Dermis blood vessel endothelial cell (primary cell): Measurements from ENCODE around the gene ZMIZ1. TPM values are rescaled to one million over a fixed set of nuclear protein-coding genes. Genes with fewer than 3 reads are reported as not detected.
"Not testable (repeated sequence)": the region's sequence is repeated elsewhere in the genome, so short reads cannot be mapped to it uniquely, and the experiment has no call there.

Experiments
- DNase-seq: peaks from one replicate; pipeline ENCODE4 v3.0.0; 2010
- total RNA-seq: library from RNA; depleted of rRNA; stranded (reverse); fragments of >200 nt; gene quantifications from 2 replicates; pipeline ENCODE4 v1.2.3, GENCODE V29; 2014

ZMIZ1 gene
- total RNA-seq, 1 donor from 2014 or later, result 18.2 TPM

DNA sequence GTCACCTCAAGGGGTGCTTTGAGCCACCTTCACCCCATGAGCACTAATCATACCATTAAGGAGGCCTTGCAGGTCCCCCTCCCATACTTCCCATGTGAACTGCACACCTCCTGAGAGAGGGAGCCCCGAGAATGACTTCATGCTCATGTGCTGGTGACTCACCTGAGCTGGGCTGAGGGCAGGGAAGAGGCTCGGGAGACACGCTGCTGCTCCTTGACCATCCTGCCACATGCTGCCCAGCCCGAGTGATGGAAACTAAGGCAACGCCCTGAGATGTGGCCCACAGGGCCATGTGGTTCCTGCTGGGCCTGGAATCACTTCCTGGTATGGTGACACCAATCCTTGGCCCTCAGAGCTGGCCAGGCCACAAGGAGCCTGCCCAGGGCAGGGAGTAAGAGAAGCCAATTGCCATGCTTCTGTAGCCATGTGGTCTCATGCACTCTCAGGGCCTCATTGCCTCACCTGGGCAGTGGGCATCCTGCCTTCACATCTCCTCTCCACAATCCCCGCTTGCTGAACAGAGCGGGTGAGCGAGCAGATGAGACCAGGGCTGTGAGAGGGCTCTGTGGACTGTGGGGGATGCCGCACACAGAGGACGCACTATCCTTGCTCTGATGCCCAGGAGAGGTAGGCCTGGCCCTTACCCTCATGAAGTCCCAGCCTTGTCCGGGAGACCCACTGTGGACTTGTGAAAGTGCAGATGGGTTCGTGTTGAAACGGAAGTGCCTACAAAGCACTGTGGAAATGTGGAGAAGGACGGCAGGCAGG is 260.2 kb downstream of the ZMIZ1 start:
- no peak for DNase-seq

DNA sequence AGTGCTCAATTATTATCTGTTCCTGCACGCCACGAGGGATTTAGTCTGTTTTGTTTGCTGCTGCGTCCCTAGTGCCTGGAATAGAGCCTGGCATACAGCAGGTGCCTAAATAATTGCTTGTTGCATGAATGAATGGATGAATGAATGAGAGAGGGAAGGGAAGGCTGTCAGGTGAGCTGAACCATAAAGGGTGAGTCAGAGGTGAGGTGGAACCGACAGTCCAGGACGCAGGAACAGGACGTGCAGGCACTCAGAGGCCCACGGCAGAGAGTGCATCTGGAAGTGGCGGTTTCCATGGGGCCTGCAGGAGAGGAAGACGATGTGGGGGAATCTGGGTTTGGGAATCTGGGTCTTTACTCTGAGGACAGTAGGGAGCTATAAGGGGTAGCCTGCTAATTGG is 260.8 kb downstream of the ZMIZ1 start:
- DNase-seq, result no peak

DNA sequence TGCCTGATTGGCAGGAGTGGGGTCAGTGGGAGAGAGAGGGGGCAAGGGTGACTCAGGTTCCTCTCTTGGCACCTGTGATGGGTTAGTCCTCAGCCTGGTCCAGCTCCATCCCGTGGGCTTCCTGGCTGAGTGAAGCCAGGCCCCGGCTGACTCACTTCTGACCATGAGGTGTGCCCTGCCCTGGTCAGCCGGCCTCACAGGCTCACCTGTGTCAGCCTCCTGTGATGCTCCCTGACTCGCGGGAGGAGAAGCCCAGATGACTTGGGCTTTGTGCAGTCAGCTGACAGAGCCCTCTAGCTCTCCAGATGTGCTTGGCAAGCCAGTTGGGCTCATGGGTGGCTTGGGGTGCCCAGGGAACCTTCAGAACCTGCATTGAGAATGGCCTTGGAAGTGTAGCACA is 262.5 kb downstream of the ZMIZ1 start:
- no peak for DNase-seq

DNA sequence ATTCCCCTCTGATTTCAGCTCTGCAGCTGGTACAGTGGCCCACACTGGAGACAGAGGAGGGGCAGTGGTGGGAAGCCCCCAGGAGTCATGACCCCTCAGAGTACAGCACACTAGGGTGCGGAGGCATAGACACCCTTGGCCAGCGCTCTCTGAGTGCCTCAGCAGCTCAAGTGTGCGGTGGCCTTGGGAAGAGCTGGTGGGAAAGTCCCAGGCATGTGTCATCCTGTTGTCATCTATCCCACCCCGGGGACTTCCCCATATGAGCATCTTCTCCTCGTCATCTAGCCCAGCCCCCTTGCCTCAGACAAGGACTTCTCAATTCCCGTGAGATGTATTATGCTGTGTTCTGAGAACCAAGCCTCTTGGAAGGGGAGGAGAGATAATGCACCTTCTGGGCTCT is 262.9 kb downstream of the ZMIZ1 start:
- DNase-seq, result peak; percentile 40

DNA sequence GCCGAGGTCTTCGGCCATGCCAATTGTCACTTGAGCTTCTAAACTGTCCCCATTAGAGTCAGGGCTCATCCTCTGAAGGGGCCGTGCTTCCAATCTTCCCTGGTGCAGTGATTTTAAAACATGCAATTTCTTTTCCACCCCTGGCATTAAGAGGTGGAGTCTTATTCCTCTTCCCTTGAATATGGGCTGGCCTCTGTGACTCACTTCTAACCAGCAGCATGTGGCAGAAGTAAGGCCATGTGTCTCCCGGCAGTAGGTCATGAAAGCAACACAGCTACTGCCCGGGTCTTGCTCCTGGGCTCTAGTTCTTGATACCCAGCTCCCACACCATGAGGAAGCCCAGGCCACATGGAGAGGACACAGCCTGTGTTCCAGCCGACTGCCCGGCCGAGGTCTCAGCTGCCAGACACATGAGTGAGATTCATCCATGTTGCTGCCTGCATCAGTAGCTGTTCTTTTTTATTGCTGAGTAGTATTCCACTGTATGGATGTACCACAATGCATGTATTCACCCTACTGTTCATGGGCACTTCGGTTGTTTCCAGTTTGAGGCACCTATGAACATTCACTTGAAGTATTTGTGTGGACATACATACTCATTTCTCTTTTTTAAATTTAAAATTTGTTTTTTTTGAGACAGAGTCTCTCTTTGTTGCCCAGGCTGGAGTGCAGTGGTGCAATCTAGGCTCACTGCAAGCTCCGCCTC is 264.0 kb downstream of the ZMIZ1 start:
- DNase-seq, result not testable (repeated sequence)

DNA sequence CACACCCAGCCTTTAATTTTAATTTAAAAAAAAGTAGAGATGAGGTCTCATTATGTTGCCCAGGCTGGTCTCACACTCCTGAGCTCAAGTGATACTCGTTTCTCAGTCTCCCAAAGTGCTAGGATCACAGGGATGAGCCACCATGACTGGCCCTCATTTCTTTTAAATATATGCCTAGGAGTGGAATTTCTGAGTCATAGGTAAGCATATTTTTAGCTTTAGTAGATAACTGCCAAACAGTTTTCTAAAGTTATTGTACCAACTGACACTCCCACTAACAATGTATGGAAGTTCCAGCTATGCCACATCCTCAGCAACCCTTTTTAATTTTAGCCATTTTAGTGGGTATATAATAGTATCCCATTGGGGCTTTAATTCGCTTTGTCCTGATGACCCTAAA is 264.7 kb downstream of the ZMIZ1 start:
- DNase-seq, result no peak

DNA sequence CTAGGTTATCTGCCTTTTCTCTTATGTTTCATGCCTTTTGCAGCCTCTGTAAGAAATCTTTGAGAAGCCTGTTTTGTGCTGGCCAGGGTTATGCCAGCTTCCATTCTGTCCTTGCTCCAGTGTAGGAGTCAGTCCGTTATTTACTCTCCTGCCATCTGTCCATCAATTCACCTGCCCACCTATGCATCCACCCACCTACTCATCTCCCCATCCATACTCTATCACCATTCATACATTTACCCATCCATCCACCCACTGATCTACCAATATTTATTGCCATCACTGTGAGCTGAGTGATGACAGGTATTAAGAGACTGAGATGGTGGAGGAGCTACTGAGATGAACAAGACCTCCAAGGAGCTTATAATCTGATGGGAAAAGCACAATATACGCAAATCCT is 265.8 kb downstream of the ZMIZ1 start:
- DNase-seq, result no peak

DNA sequence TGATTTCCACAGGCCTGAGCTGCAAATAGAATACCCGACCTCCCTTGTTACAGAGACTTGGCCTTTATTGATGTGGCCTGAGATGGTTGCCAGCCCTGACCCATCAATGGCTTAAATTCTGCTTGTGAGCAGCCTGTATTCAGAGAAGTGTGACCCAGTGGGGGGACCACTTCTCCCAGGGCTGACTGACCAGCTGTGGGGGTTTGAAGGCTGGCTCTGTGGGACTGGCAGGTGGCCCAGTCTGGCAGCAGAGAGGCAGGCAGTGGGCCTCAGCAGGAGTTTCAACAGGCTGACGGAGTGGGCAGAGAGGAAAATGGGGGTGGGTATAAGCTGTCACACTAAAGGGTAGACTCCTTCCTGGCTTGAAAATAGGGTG is 266.3 kb downstream of the ZMIZ1 start:
- no peak for DNase-seq

DNA sequence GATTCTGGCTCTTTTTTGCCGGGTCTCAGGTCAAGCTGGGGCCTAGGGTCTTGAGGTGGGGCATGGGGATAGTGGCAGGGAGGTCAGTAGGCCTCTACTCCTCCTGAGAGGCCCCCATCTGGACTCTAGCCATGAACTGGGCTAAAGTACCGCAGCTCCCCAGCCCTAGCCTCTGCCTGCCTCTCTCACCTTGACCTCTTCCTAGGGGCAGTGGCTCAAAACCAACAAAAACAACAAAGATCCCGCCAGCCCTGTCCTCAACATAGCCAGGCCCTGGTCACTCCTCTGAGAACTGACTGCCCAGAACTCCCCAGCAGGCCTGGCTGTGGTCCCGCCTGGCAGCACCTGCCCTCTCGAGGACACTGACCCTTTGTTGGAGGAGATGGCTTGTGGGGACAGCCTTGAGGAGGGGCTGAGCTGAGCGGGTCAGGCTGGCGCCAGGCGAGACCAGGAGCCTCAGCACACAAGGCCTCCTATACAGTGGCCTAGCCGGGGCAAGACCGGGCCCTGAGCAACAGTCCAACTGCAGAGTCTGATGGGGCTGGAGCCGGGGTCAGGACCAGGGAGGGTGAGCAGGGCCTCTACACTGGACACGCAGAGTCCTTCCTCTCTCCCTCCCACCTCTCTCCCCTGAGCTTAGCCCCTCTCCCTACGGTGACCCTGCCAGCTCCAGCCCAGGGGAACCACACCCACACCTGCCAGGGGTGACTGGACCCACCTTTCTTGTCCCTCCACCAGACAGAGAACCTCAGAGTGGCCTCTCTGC is 266.9 kb downstream of the ZMIZ1 start:
- no peak for DNase-seq

DNA sequence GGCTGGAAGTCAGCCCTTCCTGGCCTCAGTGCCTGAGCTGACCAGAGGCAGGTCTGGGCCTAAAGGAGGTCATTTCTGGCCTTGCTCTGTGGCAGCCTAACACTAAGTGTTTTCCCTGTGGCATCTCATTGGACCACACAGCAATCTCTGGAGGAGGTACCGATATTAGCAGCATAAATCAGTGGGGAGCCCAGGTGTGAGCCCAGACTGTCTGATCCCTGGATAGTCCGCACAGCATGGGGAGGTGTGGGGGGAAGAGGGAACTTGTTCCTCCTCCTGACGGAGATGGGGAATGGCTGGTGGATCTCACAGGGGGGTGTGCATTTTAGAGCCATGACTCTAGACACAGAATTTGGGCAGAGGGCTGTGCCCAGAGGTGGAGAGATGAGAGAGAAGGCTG is 267.5 kb downstream of the ZMIZ1 start:
- no peak for DNase-seq

DNA sequence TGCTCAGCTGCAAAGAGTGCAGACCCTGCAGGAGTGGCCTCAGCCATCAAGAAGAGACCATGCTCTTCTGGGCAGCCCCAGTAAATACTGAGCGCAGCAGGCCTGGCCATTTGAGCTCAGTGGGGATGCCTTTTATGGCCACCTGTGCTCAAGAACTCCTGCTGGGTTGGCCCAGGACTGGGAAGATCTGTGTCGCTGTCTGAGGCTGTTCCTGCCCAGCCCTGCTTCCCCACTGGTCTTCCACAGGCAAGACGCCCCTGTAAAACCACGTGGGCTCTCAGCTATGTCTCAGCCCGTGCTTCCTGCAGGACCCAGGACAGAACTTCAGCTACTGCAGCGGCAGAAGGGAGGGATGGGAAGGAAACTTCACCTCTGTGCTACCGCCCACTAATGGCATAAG is 268.0 kb downstream of the ZMIZ1 start:
- no peak for DNase-seq

DNA sequence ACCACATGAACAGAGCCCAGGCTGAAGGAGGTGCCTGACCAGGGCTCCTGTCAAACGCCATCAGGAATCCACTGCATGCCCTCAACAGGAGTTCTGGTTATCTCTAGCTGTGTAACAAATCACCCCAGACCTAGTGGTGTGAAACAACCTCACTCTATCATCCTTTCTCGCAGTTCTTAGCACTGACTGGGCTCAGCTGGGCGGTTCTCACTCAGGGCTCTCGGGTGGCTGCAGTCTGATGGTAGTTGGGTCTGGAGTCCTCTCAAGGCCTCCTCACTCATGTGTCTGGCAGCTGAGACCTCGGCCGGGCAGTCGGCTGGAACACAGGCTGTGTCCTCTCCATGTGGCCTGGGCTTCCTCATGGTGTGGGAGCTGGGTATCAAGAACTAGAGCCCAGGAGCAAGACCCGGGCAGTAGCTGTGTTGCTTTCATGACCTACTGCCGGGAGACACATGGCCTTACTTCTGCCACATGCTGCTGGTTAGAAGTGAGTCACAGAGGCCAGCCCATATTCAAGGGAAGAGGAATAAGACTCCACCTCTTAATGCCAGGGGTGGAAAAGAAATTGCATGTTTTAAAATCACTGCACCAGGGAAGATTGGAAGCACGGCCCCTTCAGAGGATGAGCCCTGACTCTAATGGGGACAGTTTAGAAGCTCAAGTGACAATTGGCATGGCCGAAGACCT is 269.2 kb downstream of the ZMIZ1 start:
- DNase-seq, result not testable (repeated sequence)

DNA sequence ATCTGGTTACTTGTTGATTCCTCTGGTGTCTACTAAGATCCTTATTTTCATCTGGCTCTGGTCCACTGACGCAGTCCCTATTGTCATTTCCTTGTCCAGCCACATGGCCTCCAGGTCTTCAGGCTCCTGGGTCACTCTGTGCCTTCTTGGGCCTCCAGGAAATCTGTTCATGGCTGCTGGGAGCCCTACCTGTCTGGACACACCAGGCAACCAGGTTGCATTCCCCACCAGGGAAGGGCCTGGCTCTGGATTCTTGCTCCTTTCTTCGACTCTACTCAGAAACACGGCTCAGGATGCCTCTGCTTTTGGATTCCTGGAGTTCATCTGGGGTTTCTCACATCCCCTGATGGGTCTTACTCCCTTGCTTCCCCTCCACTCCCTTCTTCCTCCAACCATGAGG is 270.5 kb downstream of the ZMIZ1 start:
- DNase-seq, result no peak

DNA sequence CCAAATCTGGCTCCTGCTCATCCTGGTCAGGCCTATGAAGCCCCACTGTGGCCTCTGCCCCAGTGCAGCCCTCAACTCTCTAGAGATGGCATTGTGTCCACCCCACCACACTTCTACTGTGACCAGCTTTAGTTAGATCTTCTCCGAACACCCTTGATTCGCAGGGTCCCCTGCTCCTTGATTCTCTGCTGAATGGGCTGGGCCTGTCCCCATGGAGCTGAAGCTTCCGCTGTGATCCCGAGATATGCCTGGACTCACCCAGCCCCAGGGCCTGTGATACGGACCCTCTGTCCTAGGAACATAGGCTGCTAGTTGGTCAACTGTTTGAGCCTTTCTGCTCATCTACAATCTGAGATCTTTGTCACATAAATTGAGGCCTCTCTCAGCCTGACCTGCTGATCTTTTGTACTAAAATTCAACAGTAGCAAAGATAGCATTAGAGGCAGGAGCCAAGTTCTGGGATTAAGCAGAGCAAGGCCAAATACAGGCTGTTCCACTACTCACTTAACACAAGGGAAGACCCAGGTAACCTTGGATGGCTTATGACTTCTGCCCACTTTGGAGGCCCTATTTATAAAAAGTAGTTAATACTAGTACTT is 272.0 kb downstream of the ZMIZ1 start:
- no peak for DNase-seq

DNA sequence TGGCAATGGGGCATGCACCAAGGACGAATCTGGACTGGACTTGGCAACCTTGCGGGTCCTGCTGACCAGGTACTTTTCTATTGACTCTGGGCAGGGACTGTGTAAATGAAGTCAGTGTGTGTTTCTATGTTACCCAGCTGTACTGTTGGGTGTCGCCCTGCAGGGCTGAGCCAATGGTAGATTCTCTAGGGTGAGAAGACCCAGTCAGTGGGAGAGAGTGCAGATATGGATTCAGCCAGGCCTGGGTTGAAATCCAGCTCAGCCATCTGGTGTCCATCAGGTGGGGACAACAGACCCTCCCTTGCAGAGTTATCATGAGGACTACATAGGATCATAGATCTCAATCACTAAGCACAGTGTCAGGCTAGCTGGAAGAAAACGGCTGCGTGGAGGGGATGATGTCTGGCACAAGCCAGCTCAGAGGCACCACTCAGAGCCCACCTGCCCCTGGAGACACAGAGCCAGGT is 273.6 kb downstream of the ZMIZ1 start:
- no peak for DNase-seq

DNA sequence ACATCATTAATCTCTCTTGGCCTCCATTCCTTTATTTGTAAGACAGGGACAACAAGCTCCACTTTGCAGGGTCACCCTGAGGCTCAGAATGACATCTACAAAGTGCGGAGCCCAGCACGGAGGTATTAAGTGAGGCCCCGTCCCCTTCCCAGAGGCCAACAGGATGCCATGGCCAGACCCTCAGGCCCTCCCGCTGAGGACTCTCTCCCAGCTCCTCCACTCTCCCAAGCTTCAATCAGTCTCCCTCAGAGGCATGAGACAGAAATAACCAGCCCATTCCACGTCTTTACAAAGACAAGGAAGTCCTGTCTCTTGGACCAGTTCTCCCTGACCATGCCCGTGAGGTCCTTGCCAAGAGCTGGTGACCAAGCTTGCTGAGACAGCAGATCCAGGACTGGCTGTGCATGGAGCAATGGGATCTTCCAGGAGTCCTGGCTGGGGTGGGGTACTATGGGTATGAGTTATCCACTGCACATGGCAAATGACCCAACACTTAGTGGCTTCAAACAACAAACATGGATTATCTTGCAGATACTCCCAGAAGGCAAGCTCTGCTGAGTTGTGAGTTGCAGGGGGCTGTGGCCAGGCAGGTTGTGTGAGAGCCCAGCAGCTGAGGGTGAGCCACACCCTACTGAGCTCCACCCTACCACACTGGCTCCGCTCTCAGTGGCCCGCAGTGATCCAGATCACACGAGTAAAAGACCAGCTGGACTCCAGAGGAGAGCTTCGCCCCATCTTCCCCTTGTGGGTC is 274.2 kb downstream of the ZMIZ1 start:
- DNase-seq, result no peak

DNA sequence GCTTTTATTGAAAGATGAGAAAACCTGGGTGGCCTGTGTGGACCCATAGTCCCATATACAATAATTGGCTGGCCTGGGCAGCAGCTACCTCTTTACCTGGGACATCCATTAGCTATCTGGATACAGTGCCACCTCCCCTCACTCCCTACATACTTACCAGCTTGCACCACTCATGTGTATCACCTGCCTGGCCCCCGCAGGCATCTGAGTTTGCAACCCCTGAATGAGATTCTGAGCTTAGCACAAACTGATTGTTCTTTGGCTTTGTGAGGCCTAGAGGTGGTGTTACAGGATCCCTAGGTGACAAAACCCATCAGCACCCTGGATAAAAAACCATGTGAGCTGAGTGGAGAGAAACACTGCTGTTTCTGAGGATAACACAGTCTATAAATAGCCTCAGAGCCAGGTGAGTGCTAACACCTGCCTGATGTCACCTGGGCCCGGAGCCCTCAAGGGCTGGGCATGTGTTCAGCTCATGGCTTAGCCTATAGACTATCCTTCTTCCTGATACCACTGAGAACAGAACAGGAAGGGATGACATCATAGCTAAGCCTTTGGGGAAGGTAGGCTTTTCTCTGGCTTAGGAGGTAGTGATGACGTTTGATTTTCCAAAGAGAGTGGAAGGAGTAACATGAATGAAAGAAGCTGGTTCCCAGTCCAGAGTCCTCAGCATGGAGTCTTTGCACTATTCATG is 275.9 kb downstream of the ZMIZ1 start:
- peak; percentile 10 for DNase-seq

DNA sequence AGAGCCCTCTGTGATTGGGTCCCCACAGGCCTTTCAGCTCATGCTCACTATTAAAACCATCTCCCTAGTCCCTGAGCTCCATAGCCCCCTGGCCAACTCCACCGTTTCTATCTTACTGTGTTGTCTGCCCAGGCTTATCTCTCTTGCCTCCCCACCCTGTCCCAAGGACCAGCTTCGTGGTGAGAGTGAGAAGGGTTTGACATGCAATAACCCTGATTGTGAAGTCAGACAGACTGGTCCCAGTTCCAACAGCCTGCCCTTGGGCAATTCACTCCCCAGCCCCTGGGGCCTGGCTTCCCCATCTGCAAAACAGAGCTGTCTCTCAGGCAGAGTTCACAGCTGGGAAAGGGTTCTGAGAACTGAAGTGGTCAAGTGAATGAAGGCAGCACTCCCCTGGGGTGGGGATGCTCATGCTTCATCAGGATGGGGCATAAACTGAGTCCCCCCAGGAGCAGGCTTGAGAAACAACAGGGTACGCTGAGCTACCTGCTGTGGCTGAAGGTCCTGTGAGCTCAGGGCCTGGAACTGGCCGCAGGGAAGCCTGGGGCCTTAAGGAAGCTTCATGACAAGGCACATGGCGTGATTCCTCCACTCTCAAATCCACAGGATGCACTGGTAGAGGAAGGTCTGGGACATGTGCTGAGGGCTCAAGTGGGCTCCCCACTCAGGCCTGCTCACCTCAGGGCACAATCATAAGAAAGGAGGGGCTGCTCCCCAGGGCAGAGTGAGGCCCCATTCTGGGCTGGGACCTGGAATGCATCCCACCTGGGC is 276.7 kb downstream of the ZMIZ1 start:
- no peak for DNase-seq

DNA sequence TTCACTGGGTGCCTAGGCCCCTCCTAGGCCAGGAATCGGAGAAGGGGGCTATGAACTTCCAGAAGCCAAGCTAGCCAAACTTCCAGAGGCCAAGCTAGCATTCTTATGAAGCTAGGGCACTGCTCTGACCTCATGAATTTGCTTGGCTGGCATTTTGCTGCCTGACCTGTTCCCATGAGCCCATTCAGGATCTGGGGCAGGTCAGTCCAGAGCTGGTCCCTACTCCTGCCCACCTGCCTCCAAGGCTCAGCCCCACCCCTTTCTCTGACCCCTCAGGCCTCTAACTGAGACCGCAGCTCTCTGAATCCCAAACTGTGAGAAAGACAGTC is 277.2 kb downstream of the ZMIZ1 start:
- no peak for DNase-seq
